Parathyroid adenoma (tissue), 2 donors: ENCODE data around the gene LYSMD1.

Experiments
- H2AFZ ChIP-seq: fragments of 300-600 bp; sonication (generic); one replicate; pipeline ENCODE4 v1.7.0; 2017; ENCODE audit warnings: antibody characterized with exemption, mild to moderate bottlenecking
- H3K27ac ChIP-seq: fragments of 300-600 bp; sonication (generic); one replicate; pipeline ENCODE4 v1.7.0; 2017
- H3K27me3 ChIP-seq: fragments of 300-600 bp; sonication (generic); one replicate; pipeline ENCODE4 v1.7.0; 2017; ENCODE audit warnings: low read length; ENCODE audit not compliant: control insufficient read depth, insufficient read depth
- H3K36me3 ChIP-seq: fragments of 300-600 bp; sonication (generic); one replicate; pipeline ENCODE4 v1.7.0; 2017; ENCODE audit warnings: low read length; ENCODE audit not compliant: control insufficient read depth, insufficient read depth
- H3K4me1 ChIP-seq: fragments of 300-600 bp; sonication (generic); one replicate; pipeline ENCODE4 v1.7.0; 2017; ENCODE audit warnings: control low read depth
- H3K4me2 ChIP-seq: fragments of 300-600 bp; sonication (generic); one replicate; pipeline ENCODE4 v1.7.0; 2017; ENCODE audit warnings: low read length
- H3K4me3 ChIP-seq: fragments of 300-600 bp; sonication (generic); one replicate; pipeline ENCODE4 v1.7.0; 2017; ENCODE audit warnings: low read depth, low read length
- H3K79me2 ChIP-seq: fragments of 300-600 bp; sonication (generic); one replicate; pipeline ENCODE4 v1.7.0; 2017; ENCODE audit warnings: control low read depth
- H3K9ac ChIP-seq: fragments of 300-600 bp; sonication (generic); one replicate; pipeline ENCODE4 v1.7.0; 2017; ENCODE audit warnings: mild to moderate bottlenecking
- H3K9me3 ChIP-seq: fragments of 300-600 bp; sonication (generic); one replicate; pipeline ENCODE4 v1.7.0; 2017; ENCODE audit warnings: low read length; ENCODE audit not compliant: control insufficient read depth
- CTCF ChIP-seq: fragments of 300-600 bp; sonication (generic); IDR thresholded peaks from one replicate; pipeline ENCODE4 v1.7.0; 2017; ENCODE audit warnings: antibody characterized with exemption, mild to moderate bottlenecking
- donor health status: primary hyperparathyroidism.

The LYSMD1 gene

GRCh38 chr1:151134396-151134795, 31.3 kb downstream of the LYSMD1 start:
- Histone ChIP-seq H3K27me3 (no peaks in the 10 kb centered on the region), H3K4me1 (no peaks in the 10 kb centered on the region), H3K27ac (no peak overlapping the region), H3K79me2 (no peaks in the 10 kb centered on the region), H3K4me3 (no peak overlapping the region), H3K9me3 (no peaks in the 10 kb centered on the region), H3K9ac (no peak overlapping the region), H2AFZ (no peak overlapping the region), H3K36me3 (no peaks in the 10 kb centered on the region), H3K4me2 (no peak overlapping the region)
- TF ChIP-seq CTCF: no peak

- Histone ChIP-seq H3K4me1 (no peaks in the 10 kb centered on the region), H3K9ac (no peak overlapping the region), H3K79me2 (no peaks in the 10 kb centered on the region), H3K27me3 (no peaks in the 10 kb centered on the region), H3K4me3 (no peak overlapping the region), H3K36me3 (no peaks in the 10 kb centered on the region), H3K9me3 (no peaks in the 10 kb centered on the region), H3K27ac (no peak overlapping the region), H2AFZ (no peak overlapping the region), H3K4me2 (no peak overlapping the region)
- TF ChIP-seq CTCF: no peak
Measured at GRCh38 chr1:151133018-151133806, 32.5 kb downstream of the LYSMD1 start.

- no peak overlapping the region for H3K4me2 ChIP-seq
- H3K36me3 ChIP-seq: no peaks in the 10 kb centered on the region
- H3K4me1 ChIP-seq: no peaks in the 10 kb centered on the region
- H3K27me3 ChIP-seq: no peaks in the 10 kb centered on the region
- H2AFZ ChIP-seq: no peak overlapping the region
- no peaks in the 10 kb centered on the region for H3K9me3 ChIP-seq
- no peak overlapping the region for H3K27ac ChIP-seq
- TF ChIP-seq CTCF: no peak
- H3K9ac ChIP-seq: no peak overlapping the region
- H3K79me2 ChIP-seq: no peaks in the 10 kb centered on the region
- no peak overlapping the region for H3K4me3 ChIP-seq
Measured at GRCh38 chr1:151132335-151133017, 33.2 kb downstream of the LYSMD1 start.

GRCh38 chr1:151131701-151132334, 33.9 kb downstream of the LYSMD1 start:
- no peaks in the 10 kb centered on the region for H3K9me3 ChIP-seq
- no peak for TF ChIP-seq CTCF
- no peak overlapping the region for H2AFZ ChIP-seq
- no peaks in the 10 kb centered on the region for H3K36me3 ChIP-seq
- H3K27ac ChIP-seq: no peak overlapping the region
- H3K9ac ChIP-seq: no peak overlapping the region
- no peak overlapping the region for H3K4me2 ChIP-seq
- H3K4me3 ChIP-seq: peak overlapping the region; percentile 14
- H3K79me2 ChIP-seq: no peaks in the 10 kb centered on the region
- H3K27me3 ChIP-seq: no peaks in the 10 kb centered on the region
- no peaks in the 10 kb centered on the region for H3K4me1 ChIP-seq
